Smooth muscle cell (in vitro differentiated cells): ENCODE results near the gene COMMD10. TPM values are rescaled to one million over a fixed set of nuclear protein-coding genes. Genes with fewer than 3 reads are reported as not detected.

Experiments used
- DNase-seq: peaks from one replicate; lab custom pipeline; 2025; ENCODE audit not compliant: unreplicated experiment; lab: John Stamatoyannopoulos, UW
- H2AFZ ChIP-seq: fragments of 200-600 bp; sonication (generic); 2 replicates; pipeline ENCODE4 v1.6.0; 2016; ENCODE audit warnings: antibody characterized with exemption, low read depth, mild to moderate bottlenecking
- H3F3A ChIP-seq: fragments of 200-600 bp; sonication (generic); 2 replicates; pipeline ENCODE4 v1.6.0; 2017; ENCODE audit warnings: antibody characterized with exemption, low read depth
- H3K27ac ChIP-seq: fragments of 200-600 bp; sonication (generic); 2 replicates; pipeline ENCODE4 v1.5.1; 2016; ENCODE audit warnings: low read depth, mild to moderate bottlenecking
- H3K27me3 ChIP-seq: fragments of 200-600 bp; sonication (generic); 2 replicates; pipeline ENCODE4 v1.6.1; 2016; ENCODE audit warnings: low read depth, mild to moderate bottlenecking
- H3K36me3 ChIP-seq: fragments of 200-600 bp; sonication (generic); 2 replicates; pipeline ENCODE4 v1.5.1; 2016; ENCODE audit warnings: low read depth
- H3K4me1 ChIP-seq: fragments of 200-600 bp; sonication (generic); 2 replicates; pipeline ENCODE4 v1.5.1; 2016; ENCODE audit warnings: low read depth
- H3K4me2 ChIP-seq: fragments of 200-600 bp; sonication (generic); 2 replicates; pipeline ENCODE4 v1.6.0; 2016; ENCODE audit warnings: mild to moderate bottlenecking
- H3K4me3 ChIP-seq: fragments of 200-600 bp; sonication (generic); 2 replicates; pipeline ENCODE4 v1.5.1; 2016; ENCODE audit warnings: mild to moderate bottlenecking
- H3K79me2 ChIP-seq: fragments of 200-600 bp; sonication (generic); 2 replicates; pipeline ENCODE4 v1.6.0; 2016; ENCODE audit warnings: low read depth, mild to moderate bottlenecking
- H3K9ac ChIP-seq: fragments of 200-600 bp; sonication (generic); 2 replicates; pipeline ENCODE4 v1.6.0; 2016; ENCODE audit warnings: low read depth
- H3K9me3 ChIP-seq: fragments of 200-600 bp; sonication (generic); replicated peaks from 2 replicates; pipeline ENCODE4 v1.5.1; 2016; ENCODE audit warnings: low read depth
- H4K20me1 ChIP-seq: fragments of 200-600 bp; sonication (generic); 2 replicates; pipeline ENCODE4 v1.6.0; 2016; ENCODE audit warnings: low read depth
- WGBS: methylation state at CpG from one replicate; pipeline ENCODE4 v1.1.7; 2016; ENCODE audit warnings: low lambda C conversion rate; 5-methylcytosine and 5-hydroxymethylcytosine counted together
- polyA plus RNA-seq: library from polyadenylated mRNA; unstranded; fragments of >200 nt; fragmentation: Nextera tagmentation; extraction: Ambion mirVana; gene quantifications from 2 replicates; pipeline ENCODE4 v1.2.1, GENCODE V29; 2016
- total RNA-seq: library from RNA; depleted of rRNA; stranded (reverse); fragments of >200 nt; gene quantifications from 2 replicates; pipeline ENCODE4 v1.2.3, GENCODE V29; 2014
- TF ChIP-seq, protein P1 (sequence below): fragments of 200-600 bp; sonication (generic); IDR thresholded peaks from 2 replicates; pipeline ENCODE4 v1.5.1; 2017; ENCODE audit warnings: borderline replicate concordance, mild to moderate bottlenecking, antibody characterized with exemption; ENCODE audit not compliant: insufficient read depth, poor library complexity, severe bottlenecking

COMMD10 gene
- total and polyA plus RNA-seq, 2 experiments from 2014 or later, result 28.4 to 40.4 TPM

- Histone ChIP-seq H3F3A (no peaks in the 10 kb centered on the region), H4K20me1 (no peaks in the 10 kb centered on the region), H3K9ac (no peak overlapping the region), H3K4me3 (no peak overlapping the region), H3K9me3 (no peaks in the 10 kb centered on the region), H3K36me3 (no peaks in the 10 kb centered on the region), H3K27ac (no peak overlapping the region), H3K27me3 (no peaks in the 10 kb centered on the region), H3K79me2 (no peaks in the 10 kb centered on the region), H3K4me1 (no peaks in the 10 kb centered on the region), H3K4me2 (no peak overlapping the region), H2AFZ (no peak overlapping the region)
- TF ChIP-seq, protein P1, sequence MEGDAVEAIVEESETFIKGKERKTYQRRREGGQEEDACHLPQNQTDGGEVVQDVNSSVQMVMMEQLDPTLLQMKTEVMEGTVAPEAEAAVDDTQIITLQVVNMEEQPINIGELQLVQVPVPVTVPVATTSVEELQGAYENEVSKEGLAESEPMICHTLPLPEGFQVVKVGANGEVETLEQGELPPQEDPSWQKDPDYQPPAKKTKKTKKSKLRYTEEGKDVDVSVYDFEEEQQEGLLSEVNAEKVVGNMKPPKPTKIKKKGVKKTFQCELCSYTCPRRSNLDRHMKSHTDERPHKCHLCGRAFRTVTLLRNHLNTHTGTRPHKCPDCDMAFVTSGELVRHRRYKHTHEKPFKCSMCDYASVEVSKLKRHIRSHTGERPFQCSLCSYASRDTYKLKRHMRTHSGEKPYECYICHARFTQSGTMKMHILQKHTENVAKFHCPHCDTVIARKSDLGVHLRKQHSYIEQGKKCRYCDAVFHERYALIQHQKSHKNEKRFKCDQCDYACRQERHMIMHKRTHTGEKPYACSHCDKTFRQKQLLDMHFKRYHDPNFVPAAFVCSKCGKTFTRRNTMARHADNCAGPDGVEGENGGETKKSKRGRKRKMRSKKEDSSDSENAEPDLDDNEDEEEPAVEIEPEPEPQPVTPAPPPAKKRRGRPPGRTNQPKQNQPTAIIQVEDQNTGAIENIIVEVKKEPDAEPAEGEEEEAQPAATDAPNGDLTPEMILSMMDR, result no peak
- DNase-seq, result no peak
These were observed 127.4 kb downstream of the COMMD10 start for GRCh38 chr5:116212225-116212624.

DNA sequence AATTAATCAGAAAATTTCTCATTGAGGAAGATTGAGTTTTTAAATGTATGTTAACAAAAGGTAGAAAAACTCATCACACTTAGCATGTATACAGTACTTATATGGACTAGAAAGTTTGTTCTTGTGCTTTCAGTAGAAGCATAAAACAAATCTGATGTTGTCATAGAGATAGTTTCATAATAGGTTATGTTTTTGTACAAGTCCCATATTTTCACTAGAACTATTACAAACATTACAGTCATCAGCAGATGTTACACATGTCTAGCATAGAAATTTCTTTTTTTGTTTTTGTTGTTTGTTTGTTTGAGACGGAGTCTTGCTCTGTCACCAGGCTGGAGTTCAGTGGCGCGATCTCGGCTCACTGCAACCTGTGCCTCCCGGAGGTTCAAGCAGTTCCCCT, 131.4 kb downstream of the COMMD10 start:
- H3K36me3 ChIP-seq, result no peaks in the 10 kb centered on the region
- no peaks in the 10 kb centered on the region for H3K27me3 ChIP-seq
- no peaks in the 10 kb centered on the region for H3F3A ChIP-seq
- H3K4me1 ChIP-seq, result no peaks in the 10 kb centered on the region
- no peak overlapping the region for H3K27ac ChIP-seq
- WGBS, result 99% methylated on average over 5 of the region's 5 CpGs
- no peaks in the 10 kb centered on the region for H4K20me1 ChIP-seq
- H3K4me2 ChIP-seq, result no peak overlapping the region
- H3K4me3 ChIP-seq, result no peak overlapping the region
- no peak overlapping the region for H2AFZ ChIP-seq
- no peak for DNase-seq
- TF ChIP-seq, protein P1, result no peak
- H3K9me3 ChIP-seq, result no peaks in the 10 kb centered on the region
- H3K79me2 ChIP-seq, result no peaks in the 10 kb centered on the region
- no peak overlapping the region for H3K9ac ChIP-seq

GRCh38 chr5:116225281-116225922, 140.6 kb downstream of the COMMD10 start:
- Histone ChIP-seq H3K36me3 (no peaks in the 10 kb centered on the region), H3K9me3 (no peaks in the 10 kb centered on the region), H3F3A (no peaks in the 10 kb centered on the region), H3K79me2 (no peaks in the 10 kb centered on the region), H4K20me1 (no peaks in the 10 kb centered on the region), H3K9ac (no peak overlapping the region), H3K4me1 (no peaks in the 10 kb centered on the region), H3K4me3 (no peak overlapping the region), H3K4me2 (no peak overlapping the region), H3K27ac (no peak overlapping the region), H3K27me3 (no peaks in the 10 kb centered on the region), H2AFZ (no peak overlapping the region)
- TF ChIP-seq, protein P1, result no peak
- no peak for DNase-seq

GRCh38 chr5:116229131-116229689, 144.4 kb downstream of the COMMD10 start:
- H3K4me1 ChIP-seq, result no peaks in the 10 kb centered on the region
- no peaks in the 10 kb centered on the region for H3F3A ChIP-seq
- H3K9me3 ChIP-seq, result no peaks in the 10 kb centered on the region
- no peaks in the 10 kb centered on the region for H4K20me1 ChIP-seq
- no peaks in the 10 kb centered on the region for H3K27me3 ChIP-seq
- no peaks in the 10 kb centered on the region for H3K36me3 ChIP-seq
- TF ChIP-seq, protein P1, result no peak
- no peak for DNase-seq
- no peaks in the 10 kb centered on the region for H3K79me2 ChIP-seq
- WGBS, result 80% methylated on average over 3 of the region's 3 CpGs
- no peak overlapping the region for H3K4me3 ChIP-seq
- no peak overlapping the region for H3K9ac ChIP-seq
- H2AFZ ChIP-seq, result no peak overlapping the region
- H3K4me2 ChIP-seq, result no peak overlapping the region
- H3K27ac ChIP-seq, result no peak overlapping the region
